Spleen (tissue), 11 donors: ENCODE data around the gene CCDC149. TPM values are rescaled to one million over a fixed set of nuclear protein-coding genes. Genes with fewer than 3 reads are reported as not detected.

Experiments used
- DNase-seq: peaks from one replicate; pipeline ENCODE4 v3.0.0-alpha.2; 2020
- H3K27ac ChIP-seq, 8 donors: fragments of 200-600 bp; sonication (generic) in 7 of 8; 1 replicate in 4 of 8; 2 replicates in 4 of 8; pipeline versions ENCODE4 v1.5.0 to v1.8.0; 2016 to 2021; ENCODE audit warnings: inconsistent platforms in 4 of 8, mild to moderate bottlenecking in 4 of 8, moderate library complexity in 1 of 8
- H3K27me3 ChIP-seq, 7 donors: fragments of 200-600 bp; sonication (generic) in 6 of 7; replicated peaks in 1 of 7; 1 replicate in 4 of 7; 2 replicates in 3 of 7; pipeline versions ENCODE4 v1.5.0 to v1.8.0; 2016 to 2021; ENCODE audit warnings: inconsistent platforms in 3 of 7, mild to moderate bottlenecking in 1 of 7
- H3K36me3 ChIP-seq, 6 donors: fragments of 200-600 bp; sonication (generic) in 5 of 6; 1 replicate in 4 of 6; 2 replicates in 2 of 6; pipeline versions ENCODE4 v1.5.0 to v1.8.0; 2016 to 2021; ENCODE audit warnings: inconsistent platforms in 2 of 6
- H3K4me1 ChIP-seq, 6 donors: fragments of 200-600 bp; sonication (generic) in 5 of 6; 1 replicate in 3 of 6; 2 replicates in 3 of 6; pipeline versions ENCODE4 v1.5.0 to v1.8.0; 2016 to 2021; ENCODE audit warnings: inconsistent platforms in 3 of 6
- H3K4me3 ChIP-seq, 8 donors: fragments of 200-600 bp; sonication (generic) in 7 of 8; 1 replicate in 4 of 8; 2 replicates in 4 of 8; pipeline versions ENCODE4 v1.5.0 to v1.8.0; 2016 to 2021; ENCODE audit warnings: inconsistent platforms in 4 of 8, mild to moderate bottlenecking in 4 of 8, moderate library complexity in 2 of 8
- H3K9me3 ChIP-seq, 8 donors: fragments of 200-600 bp; sonication (generic) in 7 of 8; 1 replicate in 4 of 8; 2 replicates in 4 of 8; pipeline versions ENCODE4 v1.5.0 to v1.8.0; 2016 to 2021; ENCODE audit warnings: inconsistent platforms in 4 of 8
- POLR2A ChIP-seq, 3 donors: fragments of 450-650 bp; IDR thresholded peaks; one replicate each; pipeline ENCODE4 v1.5.1; 2017; ENCODE audit warnings: antibody characterized with exemption in 3 of 3, mild to moderate bottlenecking in 1 of 3
- POLR2AphosphoS5 ChIP-seq, 3 donors: sonication (generic); formaldehyde crosslinking; IDR thresholded peaks; one replicate each; pipeline ENCODE4 v1.5.1; 2017; ENCODE audit warnings: antibody characterized with exemption in 3 of 3
- WGBS, 5 donors: extraction: QIAGEN DNeasy Blood & Tissue Kit in 3 of 5; methylation state at CpG; one replicate each; pipeline versions ENCODE4 v1.1.5 to v1.1.7; 2013 to 2018; 5-methylcytosine and 5-hydroxymethylcytosine counted together
- intact Hi-C: fragments of 100-400 bp; cut with DNase I; formaldehyde crosslinking; loops from one replicate; pipeline ENCODE4 v1.15.0; 2023; ENCODE audit warnings: low total_unique reads
- polyA plus RNA-seq, 3 donors: library from polyadenylated mRNA; stranded (reverse); fragments of 200-250 nt; gene quantifications; one replicate each; pipeline ENCODE4 v1.2.1, GENCODE V29; 2013
- total RNA-seq, 7 donors: library from RNA; depleted of rRNA in 3 of 7; stranded (reverse); fragments of >200 nt in 3 of 7; fragmentation: NEBNext Ultra II Directional in 4 of 7; extraction: Animal tissue kit (Norgen Biotek cat#: 25700) in 4 of 7; gene quantifications; one replicate each; pipeline versions ENCODE4 v1.1.0 to v1.2.1, GENCODE V29; 2016 to 2021
- TF ChIP-seq, protein P1 (sequence below), 11 experiments: fragments of 200-600 bp in 7 of 11; fragments of 450-650 bp in 4 of 11; sonication (generic) in 4 of 11; IDR thresholded peaks in 8 of 11; conservative IDR thresholded peaks in 3 of 11; 1 replicate in 7 of 11; 2 replicates in 4 of 11; pipeline versions ENCODE4 v1.4.0 to v1.8.0; 2016 to 2021; ENCODE audit warnings: antibody characterized with exemption in 11 of 11, inconsistent platforms in 4 of 11, mild to moderate bottlenecking in 1 of 11
- donor health status: healthy with polysubstance abuse.
- donor health status: DM: no; HTN: no; CAD: no; lungs with moderate emphysema.
- donor health status: DM: no; HTN: no; CAD: no.
- donor health status: Bipolar disorder and iron deficiency.
- donor health status: healthy.
- donor health status: DM: no; HTN: no; CAD: no.
- donor health status: DM: yes; HTN: yes; CAD: no.

The CCDC149 gene
- total and polyA plus RNA-seq, 10 donors = 1.9 to 16.0 (median 9.8) TPM

DNA sequence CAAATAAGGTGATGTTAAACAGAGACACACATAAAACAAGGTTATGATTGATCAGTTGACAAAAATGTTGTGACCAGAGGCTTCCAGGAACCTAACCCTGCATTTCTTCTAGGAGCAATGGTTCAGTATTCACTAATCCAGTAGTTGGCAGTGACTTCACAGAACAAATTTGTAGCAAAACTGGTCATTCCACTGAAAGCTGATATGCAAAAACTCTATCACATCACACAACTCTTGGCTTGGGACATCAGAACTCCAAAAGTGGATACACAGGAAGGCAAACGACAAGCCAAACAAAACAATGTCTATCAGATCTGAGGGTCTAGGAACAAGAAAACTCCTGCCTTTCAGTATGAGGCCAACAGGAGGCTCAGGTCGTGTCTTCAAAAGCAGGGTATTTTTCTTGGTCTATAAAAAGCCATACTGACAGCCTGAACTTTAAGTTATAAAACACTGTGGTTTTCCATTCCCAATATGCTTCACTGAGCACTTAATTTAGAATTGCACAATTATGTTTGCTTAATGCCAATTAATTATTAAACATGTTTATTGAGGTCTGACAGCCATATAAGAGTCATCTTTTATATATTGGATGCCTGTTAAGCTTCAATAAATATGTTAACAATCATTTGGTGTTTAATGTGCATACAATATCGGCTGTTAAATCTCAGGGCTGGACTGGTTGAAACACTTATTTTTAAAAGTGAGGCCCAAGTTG is 71.9 kb downstream of the CCDC149 start:
- Histone ChIP-seq H3K36me3 (peaks cover 0 to 19% (median 0%) of the 10 kb centered on the region in 6 donors), H3K27ac (no peak overlapping the region), H3K4me1 (no peaks in the 10 kb centered on the region), H3K27me3 (no peaks in the 10 kb centered on the region), H3K4me3 (no peak overlapping the region), H3K9me3 (no peaks in the 10 kb centered on the region)
- intact Hi-C loops = no loop called here
- DNase-seq = no peak
- no peak for TF ChIP-seq POLR2AphosphoS5 (IDR thresholded peaks at IDR 0.05)
- 77 to 90% (median 84%) methylated on average over 3 of the region's 3 CpGs for WGBS, 5 donors

DNA sequence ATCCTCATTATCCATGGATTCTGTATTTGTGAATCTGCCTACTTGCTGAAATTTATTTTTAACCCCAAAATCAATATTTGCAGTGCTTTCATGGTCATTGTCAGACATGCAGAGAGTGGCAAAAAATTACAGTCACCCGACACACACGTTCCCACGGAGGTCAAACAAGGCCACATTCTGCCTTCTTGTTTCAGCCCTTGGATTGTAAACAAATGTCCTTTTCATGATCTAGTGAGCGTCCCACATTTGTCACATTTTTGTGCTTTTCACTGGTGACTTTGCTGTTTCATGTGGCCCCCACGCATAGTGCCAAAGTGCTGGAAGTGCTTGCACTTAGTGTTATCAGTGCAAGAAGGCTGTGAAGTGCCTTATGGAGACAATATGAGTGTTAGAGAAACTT is 72.5 kb downstream of the CCDC149 start:
- intact Hi-C loops = no loop called here
- H3K4me3 ChIP-seq = no peak overlapping the region
- DNase-seq = no peak
- H3K27ac ChIP-seq = no peak overlapping the region
- H3K36me3 ChIP-seq = peaks cover 0 to 19% (median 0%) of the 10 kb centered on the region in 6 donors
- no peaks in the 10 kb centered on the region for H3K9me3 ChIP-seq
- 92 to 95% (median 94%) methylated on average over 5 of the region's 5 CpGs for WGBS, 5 donors
- H3K4me1 ChIP-seq = no peaks in the 10 kb centered on the region
- TF ChIP-seq, protein P1, sequence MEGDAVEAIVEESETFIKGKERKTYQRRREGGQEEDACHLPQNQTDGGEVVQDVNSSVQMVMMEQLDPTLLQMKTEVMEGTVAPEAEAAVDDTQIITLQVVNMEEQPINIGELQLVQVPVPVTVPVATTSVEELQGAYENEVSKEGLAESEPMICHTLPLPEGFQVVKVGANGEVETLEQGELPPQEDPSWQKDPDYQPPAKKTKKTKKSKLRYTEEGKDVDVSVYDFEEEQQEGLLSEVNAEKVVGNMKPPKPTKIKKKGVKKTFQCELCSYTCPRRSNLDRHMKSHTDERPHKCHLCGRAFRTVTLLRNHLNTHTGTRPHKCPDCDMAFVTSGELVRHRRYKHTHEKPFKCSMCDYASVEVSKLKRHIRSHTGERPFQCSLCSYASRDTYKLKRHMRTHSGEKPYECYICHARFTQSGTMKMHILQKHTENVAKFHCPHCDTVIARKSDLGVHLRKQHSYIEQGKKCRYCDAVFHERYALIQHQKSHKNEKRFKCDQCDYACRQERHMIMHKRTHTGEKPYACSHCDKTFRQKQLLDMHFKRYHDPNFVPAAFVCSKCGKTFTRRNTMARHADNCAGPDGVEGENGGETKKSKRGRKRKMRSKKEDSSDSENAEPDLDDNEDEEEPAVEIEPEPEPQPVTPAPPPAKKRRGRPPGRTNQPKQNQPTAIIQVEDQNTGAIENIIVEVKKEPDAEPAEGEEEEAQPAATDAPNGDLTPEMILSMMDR (IDR thresholded peaks at IDR 0.05 in 8 of 11, conservative IDR thresholded peaks at IDR 0.05 in 3 of 11) = no peak
- TF ChIP-seq POLR2AphosphoS5 (IDR thresholded peaks at IDR 0.05) = no peak
- TF ChIP-seq POLR2A (IDR thresholded peaks at IDR 0.05) = no peak
- no peaks in the 10 kb centered on the region for H3K27me3 ChIP-seq

DNA sequence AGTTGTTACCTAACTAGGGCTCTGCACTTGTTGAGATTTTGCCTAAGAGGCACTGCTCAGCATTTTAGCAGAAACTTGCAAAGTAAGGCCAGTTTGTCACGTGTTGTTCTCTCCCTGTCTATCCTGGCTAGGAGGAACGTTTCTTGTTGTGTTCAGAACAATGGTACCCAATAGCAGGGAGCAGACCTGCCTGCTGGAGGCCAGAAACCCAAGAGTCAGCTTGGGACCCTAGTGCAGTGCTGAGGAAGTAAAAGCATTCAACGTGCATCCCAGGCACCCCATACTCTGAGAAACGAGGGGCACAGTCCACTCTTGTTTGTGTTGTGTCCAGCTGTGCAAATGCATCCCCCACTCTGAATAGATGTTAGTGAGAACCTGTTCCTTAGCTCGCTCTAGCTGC is 75.1 kb downstream of the CCDC149 start:
- Histone ChIP-seq H3K4me1 (no peaks in the 10 kb centered on the region), H3K4me3 (no peak overlapping the region), H3K27ac (no peak overlapping the region), H3K36me3 (peaks cover 0 to 37% (median 0%) of the 10 kb centered on the region in 6 donors), H3K27me3 (no peaks in the 10 kb centered on the region), H3K9me3 (no peaks in the 10 kb centered on the region)
- TF ChIP-seq POLR2AphosphoS5 (IDR thresholded peaks at IDR 0.05) = no peak
- TF ChIP-seq, protein P1 (IDR thresholded peaks at IDR 0.05 in 8 of 11, conservative IDR thresholded peaks at IDR 0.05 in 3 of 11) = no peak
- DNase-seq = no peak
- WGBS, 5 donors = 71 to 79% (median 74%) methylated on average over 5 of the region's 5 CpGs
- intact Hi-C loops = no loop called here

DNA sequence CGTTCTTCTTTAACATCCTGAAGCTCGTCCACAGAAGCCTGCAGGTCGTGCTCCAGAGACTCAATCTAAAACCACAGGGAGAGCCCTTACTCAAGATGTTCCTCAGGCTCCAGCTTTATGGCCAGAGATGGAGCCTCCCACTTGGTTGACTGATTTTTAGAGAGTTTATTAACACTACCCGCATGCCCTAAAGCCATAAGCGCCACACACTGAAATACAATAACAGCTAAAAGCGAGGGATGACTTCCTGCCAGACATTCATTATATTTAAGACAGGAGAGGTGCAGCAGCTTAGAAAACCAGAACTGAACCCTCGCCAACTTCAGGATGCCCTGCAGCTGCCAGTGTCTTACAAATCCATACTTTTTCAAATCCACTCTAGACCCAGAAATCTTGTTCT is 75.5 kb downstream of the CCDC149 start:
- Histone ChIP-seq H3K36me3 (peaks cover 0 to 38% (median 0%) of the 10 kb centered on the region in 6 donors), H3K4me3 (no peak overlapping the region), H3K4me1 (no peaks in the 10 kb centered on the region), H3K27ac (no peak overlapping the region), H3K9me3 (no peaks in the 10 kb centered on the region), H3K27me3 (no peaks in the 10 kb centered on the region)
- no peak for TF ChIP-seq POLR2A (IDR thresholded peaks at IDR 0.05)
- TF ChIP-seq POLR2AphosphoS5 (IDR thresholded peaks at IDR 0.05) = no peak
- TF ChIP-seq, protein P1 (IDR thresholded peaks at IDR 0.05 in 8 of 11, conservative IDR thresholded peaks at IDR 0.05 in 3 of 11) = no peak
- DNase-seq = no peak
- intact Hi-C loops = no loop called here
- 86 to 91% (median 87%) methylated on average over 7 of the region's 7 CpGs for WGBS, 5 donors
